Measurements from ENCODE around the gene CCT6B. TPM values are rescaled to one million over a fixed set of nuclear protein-coding genes. Genes with fewer than 3 reads are reported as not detected.

Gene CCT6B
- total RNA-seq, 1 experiment from 2014 or later = 1.5 TPM

- ChIA-PET CTCF (interaction anchor here (0.6 kb wide), 1 partner anchor 125 kb away, joined by 4 read pairs; no protein-coding TSS in a partner anchor), POLR2A (no interaction called here)
- H3K27ac ChIP-seq (ENCODE audit: low read length) = peak overlapping the region; percentile 97
These were observed 20.4 kb upstream of the CCT6B start for GRCh38 chr17:34981538-34982241.

DNA sequence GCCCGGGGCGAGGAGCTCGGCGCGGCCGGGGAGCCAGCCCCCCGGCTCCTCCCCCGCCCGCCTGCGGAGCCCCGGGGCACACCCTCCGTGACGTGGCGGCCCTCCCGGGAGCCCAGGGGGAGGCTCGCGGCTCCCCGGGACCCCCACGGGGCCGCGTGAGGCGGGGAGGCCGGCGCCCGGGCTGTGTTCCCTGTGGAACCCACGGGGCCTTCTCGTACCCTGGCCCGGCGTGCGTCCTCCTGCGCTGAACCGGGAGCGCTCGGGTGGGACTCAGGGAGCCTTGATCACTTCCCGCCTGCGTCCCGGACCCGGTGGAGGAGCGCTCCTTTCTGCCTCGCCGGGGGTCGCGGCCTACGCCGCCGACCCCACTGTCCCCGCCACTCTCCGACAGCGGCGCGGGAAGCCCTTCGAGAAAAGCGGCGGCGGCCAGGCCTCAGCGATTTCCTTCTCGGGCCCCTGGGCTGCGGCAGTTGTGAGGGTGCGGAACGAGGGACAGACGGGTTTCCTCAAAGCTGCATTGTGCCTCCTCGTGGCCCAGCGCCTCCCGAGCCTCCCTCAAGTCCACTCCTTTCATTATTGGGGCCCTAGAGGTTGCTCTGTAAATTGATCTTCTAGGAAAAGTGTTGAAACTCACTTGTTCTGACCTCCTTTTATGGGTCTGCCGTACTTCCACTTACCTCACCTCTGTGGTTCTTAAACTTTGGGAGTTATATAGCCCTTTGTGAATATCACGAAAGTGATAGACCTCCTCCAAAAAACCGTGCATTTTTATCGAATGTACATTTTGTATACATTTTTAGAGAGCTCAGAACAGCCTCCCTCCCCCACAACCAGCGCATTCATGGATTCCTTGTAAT lies 19.6 kb upstream of the CCT6B start:
- TF ChIP-seq TCF7L2 (IDR thresholded peaks at IDR 0.05; ENCODE audit: low read depth, low read length) (no peak; the same call in 1 of the 2 replicates), CTCF (IDR thresholded peaks at IDR 0.05) (peak; percentile 41), SIN3A (IDR thresholded peaks at IDR 0.05; ENCODE audit: borderline replicate concordance, insufficient read depth, low read depth, low read length) (peak; percentile 20; the same call in 1 of the 2 replicates), POLR2AphosphoS5 (IDR thresholded peaks at IDR 0.05; ENCODE audit: low read depth, low read length) (no peak; the same call in 1 of the 2 replicates)
- TF ChIP-seq, protein P1, sequence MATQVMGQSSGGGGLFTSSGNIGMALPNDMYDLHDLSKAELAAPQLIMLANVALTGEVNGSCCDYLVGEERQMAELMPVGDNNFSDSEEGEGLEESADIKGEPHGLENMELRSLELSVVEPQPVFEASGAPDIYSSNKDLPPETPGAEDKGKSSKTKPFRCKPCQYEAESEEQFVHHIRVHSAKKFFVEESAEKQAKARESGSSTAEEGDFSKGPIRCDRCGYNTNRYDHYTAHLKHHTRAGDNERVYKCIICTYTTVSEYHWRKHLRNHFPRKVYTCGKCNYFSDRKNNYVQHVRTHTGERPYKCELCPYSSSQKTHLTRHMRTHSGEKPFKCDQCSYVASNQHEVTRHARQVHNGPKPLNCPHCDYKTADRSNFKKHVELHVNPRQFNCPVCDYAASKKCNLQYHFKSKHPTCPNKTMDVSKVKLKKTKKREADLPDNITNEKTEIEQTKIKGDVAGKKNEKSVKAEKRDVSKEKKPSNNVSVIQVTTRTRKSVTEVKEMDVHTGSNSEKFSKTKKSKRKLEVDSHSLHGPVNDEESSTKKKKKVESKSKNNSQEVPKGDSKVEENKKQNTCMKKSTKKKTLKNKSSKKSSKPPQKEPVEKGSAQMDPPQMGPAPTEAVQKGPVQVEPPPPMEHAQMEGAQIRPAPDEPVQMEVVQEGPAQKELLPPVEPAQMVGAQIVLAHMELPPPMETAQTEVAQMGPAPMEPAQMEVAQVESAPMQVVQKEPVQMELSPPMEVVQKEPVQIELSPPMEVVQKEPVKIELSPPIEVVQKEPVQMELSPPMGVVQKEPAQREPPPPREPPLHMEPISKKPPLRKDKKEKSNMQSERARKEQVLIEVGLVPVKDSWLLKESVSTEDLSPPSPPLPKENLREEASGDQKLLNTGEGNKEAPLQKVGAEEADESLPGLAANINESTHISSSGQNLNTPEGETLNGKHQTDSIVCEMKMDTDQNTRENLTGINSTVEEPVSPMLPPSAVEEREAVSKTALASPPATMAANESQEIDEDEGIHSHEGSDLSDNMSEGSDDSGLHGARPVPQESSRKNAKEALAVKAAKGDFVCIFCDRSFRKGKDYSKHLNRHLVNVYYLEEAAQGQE (IDR thresholded peaks at IDR 0.05; ENCODE audit: insufficient read depth in 1 of 2, low read depth in 2 of 2, low read length in 1 of 2) = no peak
- DNase-seq (ENCODE audit: low read depth, low spot score) (no peak), ATAC-seq (peak; percentile 96)
- BruUV-seq (replicated peaks) = no TSS peak
- Histone ChIP-seq H3K4me1 (ENCODE audit: control insufficient read depth, insufficient read depth, low read length) (peaks cover 15% of the 10 kb centered on the region), H3K27me3 (ENCODE audit: control insufficient read depth, insufficient read depth, low read length) (no peaks in the 10 kb centered on the region), H3K27ac (ENCODE audit: low read length) (peak overlapping the region; percentile 97), H3K9me3 (ENCODE audit: control insufficient read depth, insufficient read depth, low read depth, low read length) (no peaks in the 10 kb centered on the region), H3K36me3 (ENCODE audit: control insufficient read depth, insufficient read depth, low read length) (no peaks in the 10 kb centered on the region; the same call in 1 of the 2 replicates), H3K4me3 (ENCODE audit: low read depth in 2 of 2, low read length in 2 of 2) (peak overlapping the region; percentile 66 to 79)
- in situ Hi-C loops (cut with HindIII; ENCODE audit: low pct_unique_long_range_greater_than_20kb, low sequenced_read_pairs) (no loop called here), intact Hi-C loops (cut with micrococcal nuclease; ENCODE audit: unreplicated experiment) (no loop called here)
- CTCF ChIA-PET = no interaction called here
- POLR2A ChIA-PET = interaction anchor here (0.5 to 0.8 kb wide), 2 partner anchors 10 to 22 kb away, joined by 3 to 13 read pairs; no protein-coding TSS in a partner anchor

More at GRCh38 chr17:34981538-34982241, 20.4 kb upstream of the CCT6B start:
- in situ Hi-C loops (cut with HindIII; ENCODE audit: low pct_unique_long_range_greater_than_20kb, low sequenced_read_pairs) (no loop called here), intact Hi-C loops (cut with micrococcal nuclease; ENCODE audit: unreplicated experiment) (no loop called here)
- peak overlapping the region; percentile 66 to 79 for H3K4me3 ChIP-seq (ENCODE audit: low read depth in 2 of 2, low read length in 2 of 2)
- ATAC-seq = no peak
- no peak for TF ChIP-seq TCF7L2 (IDR thresholded peaks at IDR 0.05; ENCODE audit: low read depth, low read length)
- TF ChIP-seq, protein P1 (IDR thresholded peaks at IDR 0.05; ENCODE audit: insufficient read depth in 1 of 2, low read depth in 2 of 2, low read length in 1 of 2) = no peak
- TF ChIP-seq POLR2AphosphoS5 (IDR thresholded peaks at IDR 0.05; ENCODE audit: low read depth, low read length) = no peak
- no peak for TF ChIP-seq SIN3A (IDR thresholded peaks at IDR 0.05; ENCODE audit: borderline replicate concordance, insufficient read depth, low read depth, low read length)
- TF ChIP-seq CTCF (IDR thresholded peaks at IDR 0.05) = no peak
- no peaks in the 10 kb centered on the region for H3K27me3 ChIP-seq (ENCODE audit: control insufficient read depth, insufficient read depth, low read length)
- BruUV-seq (replicated peaks) = TSS peak; percentile 80
- no peak for DNase-seq (ENCODE audit: low read depth, low spot score)
- no peaks in the 10 kb centered on the region for H3K9me3 ChIP-seq (ENCODE audit: control insufficient read depth, insufficient read depth, low read depth, low read length)
- no peaks in the 10 kb centered on the region; the same call in 1 of the 2 replicates for H3K36me3 ChIP-seq (ENCODE audit: control insufficient read depth, insufficient read depth, low read length)
- H3K4me1 ChIP-seq (ENCODE audit: control insufficient read depth, insufficient read depth, low read length) = peaks cover 15% of the 10 kb centered on the region

All from Panc1 (cell line).